Hepatocyte (in vitro differentiated cells): Measurements from ENCODE around the gene SLC31A1. TPM values are rescaled to one million over a fixed set of nuclear protein-coding genes. Genes with fewer than 3 reads are reported as not detected.
A peak's percentile ranks its signal among the peaks of the same experiment; 100 is the strongest.

Experiments used
- DNase-seq: peaks from one replicate; pipeline ENCODE4 v3.0.0-alpha.2; 2016; ENCODE audit warnings: low spot score
- H2AFZ ChIP-seq: fragments of 200-600 bp; sonication (generic); 2 replicates; pipeline ENCODE4 v1.6.0; 2016; ENCODE audit warnings: antibody characterized with exemption, mild to moderate bottlenecking
- H3K27ac ChIP-seq: fragments of 200-600 bp; sonication (generic); 2 replicates; pipeline ENCODE4 v1.5.1; 2016; ENCODE audit warnings: mild to moderate bottlenecking
- H3K27me3 ChIP-seq: fragments of 200-600 bp; sonication (generic); 2 replicates; pipeline ENCODE4 v1.6.1; 2016
- H3K36me3 ChIP-seq: fragments of 200-600 bp; sonication (generic); replicated peaks from 2 replicates; pipeline ENCODE4 v1.5.1; 2016; ENCODE audit warnings: low read depth; ENCODE audit not compliant: insufficient read depth
- H3K4me1 ChIP-seq: fragments of 200-600 bp; sonication (generic); 2 replicates; pipeline ENCODE4 v1.5.1; 2016; ENCODE audit warnings: mild to moderate bottlenecking, moderate library complexity; ENCODE audit not compliant: insufficient read depth
- H3K4me2 ChIP-seq: fragments of 200-600 bp; sonication (generic); 2 replicates; pipeline ENCODE4 v1.6.0; 2016
- H3K4me3 ChIP-seq: fragments of 200-600 bp; sonication (generic); 2 replicates; pipeline ENCODE4 v1.5.1; 2016; ENCODE audit warnings: mild to moderate bottlenecking
- H3K79me2 ChIP-seq: fragments of 200-600 bp; sonication (generic); 2 replicates; pipeline ENCODE4 v1.6.0; 2017; ENCODE audit warnings: mild to moderate bottlenecking
- H3K9me2 ChIP-seq: fragments of 200-600 bp; sonication (generic); replicated peaks from 2 replicates; pipeline ENCODE4 v1.6.0; 2017; ENCODE audit warnings: mild to moderate bottlenecking; ENCODE audit not compliant: insufficient read depth
- H3K9me3 ChIP-seq: fragments of 200-600 bp; sonication (generic); 2 replicates; pipeline ENCODE4 v1.5.1; 2016; ENCODE audit warnings: low read depth, mild to moderate bottlenecking
- H4K20me1 ChIP-seq: fragments of 200-600 bp; sonication (generic); 2 replicates; pipeline ENCODE4 v1.6.0; 2016; ENCODE audit warnings: mild to moderate bottlenecking; ENCODE audit not compliant: insufficient read depth, poor library complexity, severe bottlenecking
- EZH2 ChIP-seq: fragments of 200-600 bp; sonication (generic); IDR thresholded peaks from 2 replicates; pipeline ENCODE4 v1.6.1; 2016; ENCODE audit warnings: antibody characterized with exemption, mild to moderate bottlenecking, borderline replicate concordance
- EZH2phosphoT487 ChIP-seq: fragments of 200-600 bp; sonication (generic); IDR thresholded peaks from one replicate; pipeline ENCODE4 v1.6.1; 2018; ENCODE audit warnings: antibody characterized with exemption, mild to moderate bottlenecking, low read depth, moderate library complexity; ENCODE audit not compliant: unreplicated experiment, severe bottlenecking
- WGBS: methylation state at CpG from one replicate; pipeline ENCODE4 v1.1.6; 2016; ENCODE audit warnings: low lambda C conversion rate; ENCODE audit errors: missing lambda C conversion rate; 5-methylcytosine and 5-hydroxymethylcytosine counted together
- polyA plus RNA-seq: library from polyadenylated mRNA; unstranded; fragments of >200 nt; fragmentation: Nextera tagmentation; extraction: Ambion mirVana; gene quantifications from 2 replicates; pipeline ENCODE4 v1.2.1, GENCODE V29; 2016
- total RNA-seq: library from RNA; depleted of rRNA; stranded (reverse); fragments of >200 nt; gene quantifications from 2 replicates; pipeline ENCODE4 v1.2.3, GENCODE V29; 2014
- TF ChIP-seq, protein P1 (sequence below): fragments of 200-600 bp; sonication (generic); IDR thresholded peaks from 2 replicates; pipeline ENCODE4 v1.5.1; 2016; ENCODE audit warnings: antibody characterized with exemption, mild to moderate bottlenecking; ENCODE audit not compliant: poor library complexity

SLC31A1 gene
- total and polyA plus RNA-seq, 2 experiments from 2014 or later, result 29.7 to 43.3 TPM

DNA sequence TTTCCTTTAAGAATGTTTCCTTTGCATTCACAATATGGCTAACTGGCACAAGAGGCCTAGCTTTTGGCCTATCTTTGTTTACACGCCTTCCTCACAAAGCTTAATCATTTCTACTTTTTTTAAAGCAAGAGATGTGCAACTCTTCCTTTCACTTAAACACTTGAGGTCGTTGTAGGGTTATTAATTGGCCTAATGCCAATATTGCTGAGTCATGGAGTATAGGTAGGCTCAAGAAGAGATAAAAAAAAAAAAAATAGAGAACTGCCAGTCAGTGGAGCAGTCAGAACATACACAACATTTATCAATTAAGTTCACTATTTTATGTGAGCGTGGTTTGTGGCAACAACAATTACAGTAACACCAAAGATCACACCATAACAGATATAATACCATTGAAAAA, 6.2 kb upstream of the SLC31A1 start:
- H3K4me1 ChIP-seq, result peaks cover 5% of the 10 kb centered on the region
- DNase-seq, result peak; percentile 20
- no peaks in the 10 kb centered on the region for H3K9me2 ChIP-seq
- TF ChIP-seq, protein P1, sequence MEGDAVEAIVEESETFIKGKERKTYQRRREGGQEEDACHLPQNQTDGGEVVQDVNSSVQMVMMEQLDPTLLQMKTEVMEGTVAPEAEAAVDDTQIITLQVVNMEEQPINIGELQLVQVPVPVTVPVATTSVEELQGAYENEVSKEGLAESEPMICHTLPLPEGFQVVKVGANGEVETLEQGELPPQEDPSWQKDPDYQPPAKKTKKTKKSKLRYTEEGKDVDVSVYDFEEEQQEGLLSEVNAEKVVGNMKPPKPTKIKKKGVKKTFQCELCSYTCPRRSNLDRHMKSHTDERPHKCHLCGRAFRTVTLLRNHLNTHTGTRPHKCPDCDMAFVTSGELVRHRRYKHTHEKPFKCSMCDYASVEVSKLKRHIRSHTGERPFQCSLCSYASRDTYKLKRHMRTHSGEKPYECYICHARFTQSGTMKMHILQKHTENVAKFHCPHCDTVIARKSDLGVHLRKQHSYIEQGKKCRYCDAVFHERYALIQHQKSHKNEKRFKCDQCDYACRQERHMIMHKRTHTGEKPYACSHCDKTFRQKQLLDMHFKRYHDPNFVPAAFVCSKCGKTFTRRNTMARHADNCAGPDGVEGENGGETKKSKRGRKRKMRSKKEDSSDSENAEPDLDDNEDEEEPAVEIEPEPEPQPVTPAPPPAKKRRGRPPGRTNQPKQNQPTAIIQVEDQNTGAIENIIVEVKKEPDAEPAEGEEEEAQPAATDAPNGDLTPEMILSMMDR, result no peak
- TF ChIP-seq EZH2phosphoT487 (no peak), EZH2 (no peak)
- peaks cover 3% of the 10 kb centered on the region for H4K20me1 ChIP-seq
- no peak overlapping the region for H2AFZ ChIP-seq
- H3K9me3 ChIP-seq, result no peaks in the 10 kb centered on the region
- peaks cover 64% of the 10 kb centered on the region for H3K79me2 ChIP-seq
- no peak overlapping the region for H3K4me3 ChIP-seq
- WGBS, result 87% methylated on average over 3 of the region's 3 CpGs
- no peak overlapping the region for H3K27ac ChIP-seq
- no peak overlapping the region for H3K4me2 ChIP-seq
- no peaks in the 10 kb centered on the region for H3K36me3 ChIP-seq
- no peaks in the 10 kb centered on the region for H3K27me3 ChIP-seq

- no peak overlapping the region for H2AFZ ChIP-seq
- peaks cover 3% of the 10 kb centered on the region for H4K20me1 ChIP-seq
- no peak overlapping the region for H3K27ac ChIP-seq
- DNase-seq, result no peak
- H3K9me3 ChIP-seq, result no peaks in the 10 kb centered on the region
- H3K4me2 ChIP-seq, result peak overlapping the region; percentile 4
- WGBS, result 60% methylated on average over 3 of the region's 3 CpGs
- no peaks in the 10 kb centered on the region for H3K27me3 ChIP-seq
- TF ChIP-seq, protein P1, result no peak
- TF ChIP-seq EZH2 (no peak), EZH2phosphoT487 (no peak)
- H3K4me1 ChIP-seq, result peaks cover 5% of the 10 kb centered on the region
- no peaks in the 10 kb centered on the region for H3K36me3 ChIP-seq
- H3K4me3 ChIP-seq, result no peak overlapping the region
- H3K79me2 ChIP-seq, result peaks cover 71% of the 10 kb centered on the region
- H3K9me2 ChIP-seq, result no peaks in the 10 kb centered on the region
Measured at GRCh38 chr9:113216406-113216805, 4.9 kb upstream of the SLC31A1 start.

DNA sequence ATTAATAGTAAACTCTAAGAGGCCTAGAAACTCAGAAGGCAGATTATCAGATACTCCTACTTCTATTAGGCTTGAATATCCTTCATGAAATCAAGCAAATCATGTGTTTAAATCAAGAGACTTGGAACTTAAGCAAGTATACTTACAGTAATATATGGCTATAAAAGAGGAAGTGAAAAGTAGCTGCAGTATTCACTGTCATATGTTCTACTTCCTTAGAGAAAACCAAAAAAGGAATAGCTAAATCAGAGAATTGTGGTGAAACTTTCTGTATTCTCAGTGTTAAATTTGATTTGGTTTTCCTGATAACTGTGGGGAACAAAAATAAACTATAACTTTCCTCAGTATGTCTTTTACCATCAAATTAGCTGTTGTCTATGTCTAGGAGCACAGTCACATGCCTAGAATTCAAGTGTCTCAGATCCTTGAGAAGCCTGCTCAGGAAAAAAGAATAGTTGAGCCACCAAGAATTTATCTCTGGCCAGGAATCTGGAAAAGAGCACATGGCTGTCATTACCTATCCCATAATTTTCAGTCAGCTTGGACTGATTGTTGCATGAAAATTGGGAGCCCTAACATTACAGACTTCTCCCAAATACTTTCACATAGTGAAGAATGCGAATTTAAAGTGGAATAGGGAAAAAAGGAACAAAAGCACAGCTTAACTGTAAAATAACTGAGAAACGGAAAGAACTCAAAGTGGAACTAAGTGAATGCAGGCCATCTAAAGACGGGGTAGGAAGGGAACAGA, 2.0 kb upstream of the SLC31A1 start:
- Histone ChIP-seq H3K27me3 (no peaks in the 10 kb centered on the region), H3K79me2 (peaks cover 74% of the 10 kb centered on the region), H3K4me3 (no peak overlapping the region), H3K9me2 (no peaks in the 10 kb centered on the region), H3K4me1 (peaks cover 19% of the 10 kb centered on the region), H3K4me2 (peak overlapping the region; percentile 91), H3K9me3 (no peaks in the 10 kb centered on the region), H2AFZ (no peak overlapping the region), H3K27ac (no peak overlapping the region), H3K36me3 (no peaks in the 10 kb centered on the region), H4K20me1 (no peaks in the 10 kb centered on the region)
- TF ChIP-seq EZH2 (no peak), EZH2phosphoT487 (no peak)
- TF ChIP-seq, protein P1, result no peak
- DNase-seq, result no peak
- WGBS, result 87% methylated on average over 3 of the region's 3 CpGs
